HepG2 (cell line): Measurements from ENCODE around the gene MCMBP. TPM values are rescaled to one million over a fixed set of nuclear protein-coding genes. Genes with fewer than 3 reads are reported as not detected.

ENCODE experiments used
- CEBPG ChIP-seq: IDR thresholded peaks from 2 replicates; pipeline ENCODE4 v1.6.1; 2016
- DDIT3 ChIP-seq: sonication (generic); formaldehyde crosslinking; IDR thresholded peaks from 2 replicates; pipeline ENCODE4 v1.4.0; 2020; ENCODE audit warnings: mild to moderate bottlenecking, missing genetic modification reagents
- EED ChIP-seq: sonication (generic); formaldehyde crosslinking; IDR thresholded peaks from 2 replicates; pipeline ENCODE4 v1.5.0; 2020; ENCODE audit warnings: mild to moderate bottlenecking, missing genetic modification reagents
- GTF3A ChIP-seq: sonication (generic); formaldehyde crosslinking; conservative IDR thresholded peaks from 2 replicates; pipeline ENCODE4 v1.4.0; 2020; ENCODE audit warnings: mild to moderate bottlenecking, missing genetic modification reagents
- GZF1 ChIP-seq: sonication (generic); formaldehyde crosslinking; IDR thresholded peaks from 2 replicates; pipeline ENCODE4 v1.5.1; 2020; ENCODE audit warnings: mild to moderate bottlenecking, missing genetic modification reagents
- HBP1 ChIP-seq: IDR thresholded peaks from 2 replicates; pipeline ENCODE4 v1.6.1; 2016; ENCODE audit warnings: low read depth, control low read depth
- HMG20B ChIP-seq: conservative IDR thresholded peaks from 2 replicates; pipeline ENCODE4 v1.6.1; 2016; ENCODE audit warnings: missing genetic modification reagents, missing compliant biosample characterization
- IRF2 ChIP-seq: IDR thresholded peaks from 2 replicates; pipeline ENCODE4 v1.6.1; 2018; ENCODE audit warnings: missing genetic modification reagents, missing compliant biosample characterization
- KDM2A ChIP-seq: sonication (generic); formaldehyde crosslinking; IDR thresholded peaks from 2 replicates; pipeline ENCODE4 v1.4.0; 2020; ENCODE audit warnings: low read depth, missing genetic modification reagents, borderline replicate concordance
- KDM5B ChIP-seq: sonication (generic); formaldehyde crosslinking; IDR thresholded peaks from 2 replicates; pipeline ENCODE4 v1.4.0; 2020; ENCODE audit warnings: missing genetic modification reagents, mild to moderate bottlenecking, borderline replicate concordance
- KLF13 ChIP-seq: sonication (generic); formaldehyde crosslinking; IDR thresholded peaks from 2 replicates; pipeline ENCODE4 v1.4.0; 2020; ENCODE audit warnings: mild to moderate bottlenecking, missing genetic modification reagents
- MAX ChIP-seq: IDR thresholded peaks from 2 replicates; pipeline ENCODE4 v1.6.1; 2012; ENCODE audit warnings: inconsistent platforms
- MAZ ChIP-seq, 2 experiments: sonication (generic) in 1 of 2; formaldehyde crosslinking in 1 of 2; IDR thresholded peaks; 2 replicates each; pipeline versions ENCODE4 v1.5.0 to v1.6.1; 2012 to 2020; ENCODE audit warnings: low read depth in 2 of 2, mild to moderate bottlenecking in 2 of 2, borderline replicate concordance in 1 of 2, improper control_type of control experiment in 1 of 2, low read length in 1 of 2, missing genetic modification reagents in 1 of 2, moderate library complexity in 1 of 2
- SNRNP70 ChIP-seq: fragments of 200-400 bp; formaldehyde crosslinking; IDR thresholded peaks from 2 replicates; pipeline ENCODE4 v1.6.1; 2017; ENCODE audit warnings: mild to moderate bottlenecking, low read depth, low read length, moderate library complexity
- SRF ChIP-seq: IDR thresholded peaks from 2 replicates; pipeline ENCODE4 v1.6.1; 2011; ENCODE audit warnings: mild to moderate bottlenecking, low read depth, low read length, moderate library complexity
- SSRP1 ChIP-seq: IDR thresholded peaks from 2 replicates; pipeline ENCODE4 v1.6.1; 2016; ENCODE audit warnings: control low read depth
- TGIF2 ChIP-seq: IDR thresholded peaks from 2 replicates; pipeline ENCODE4 v1.6.1; 2016; ENCODE audit warnings: control low read depth, missing compliant biosample characterization
- ZFP41 ChIP-seq: sonication (generic); formaldehyde crosslinking; IDR thresholded peaks from 2 replicates; pipeline ENCODE4 v1.4.0; 2020; ENCODE audit warnings: mild to moderate bottlenecking, missing genetic modification reagents, borderline replicate concordance
- ZFX ChIP-seq: sonication (generic); formaldehyde crosslinking; IDR thresholded peaks from 2 replicates; pipeline ENCODE4 v1.4.0; 2020; ENCODE audit warnings: mild to moderate bottlenecking, low read depth, missing genetic modification reagents, moderate library complexity
- ZNF121 ChIP-seq: sonication (generic); formaldehyde crosslinking; IDR thresholded peaks from 2 replicates; pipeline ENCODE4 v1.5.0; 2020; ENCODE audit warnings: mild to moderate bottlenecking, missing genetic modification reagents
- ZNF138 ChIP-seq: sonication (generic); formaldehyde crosslinking; IDR thresholded peaks from 2 replicates; pipeline ENCODE4 v1.5.0; 2020; ENCODE audit warnings: mild to moderate bottlenecking, low read depth, missing genetic modification reagents
- ZNF230 ChIP-seq: sonication (generic); formaldehyde crosslinking; IDR thresholded peaks from 2 replicates; pipeline ENCODE4 v1.4.0; 2020; ENCODE audit warnings: mild to moderate bottlenecking, missing genetic modification reagents
- ZNF276 ChIP-seq: sonication (generic); formaldehyde crosslinking; IDR thresholded peaks from 2 replicates; pipeline ENCODE4 v1.4.0; 2020; ENCODE audit warnings: mild to moderate bottlenecking, low read depth, missing genetic modification reagents
- ZNF484 ChIP-seq: sonication (generic); formaldehyde crosslinking; IDR thresholded peaks from 2 replicates; pipeline ENCODE4 v1.5.1; 2020; ENCODE audit warnings: mild to moderate bottlenecking, low read depth, missing genetic modification reagents, borderline replicate concordance
- ZNF704 ChIP-seq: sonication (generic); formaldehyde crosslinking; IDR thresholded peaks from 2 replicates; pipeline ENCODE4 v1.8.1; 2023; ENCODE audit warnings: mild to moderate bottlenecking, inconsistent platforms, moderate library complexity, missing genetic modification reagents, borderline replicate concordance
- ZNF816 ChIP-seq: sonication (generic); formaldehyde crosslinking; IDR thresholded peaks from 2 replicates; pipeline ENCODE4 v1.8.0; 2022; ENCODE audit warnings: missing genetic modification reagents, mild to moderate bottlenecking, borderline replicate concordance
- polyA plus RNA-seq, 8 experiments: library from polyadenylated mRNA; depleted of rRNA in 3 of 8; stranded (reverse) in 7 of 8; unstranded in 1 of 8; fragments of >200 nt; fragmentation: Illumina TruSeq in 4 of 8; extraction: Trizol in 4 of 8; gene quantifications; 2 replicates each; pipeline versions ENCODE4 v1.2.1 to v1.2.3, GENCODE V29; 2011 to 2016; ENCODE audit warnings: low read depth in 4 of 8, missing spikeins in 1 of 8, mixed read lengths in 1 of 8; ENCODE audit not compliant: insufficient read depth in 1 of 8
- total RNA-seq, 5 experiments: library from RNA; depleted of rRNA; stranded (reverse); fragments of >200 nt; fragmentation: Illumina TruSeq; extraction: Trizol; gene quantifications; 2 replicates each; pipeline ENCODE4 v1.2.3, GENCODE V29; 2016; ENCODE audit warnings: low read depth in 1 of 5

Gene MCMBP
- total and polyA plus RNA-seq, 2 of the 13 experiments (the other 11 are each of a cell fraction or from before 2014, with no cell fraction given): 35.7 to 62.4 TPM

GRCh38 chr10:119871881-119872609, 598 bp downstream of the MCMBP start (continued):
- TF ChIP-seq ZNF230 (CRISPR knock-in tag) (no peak), ZNF484 (CRISPR knock-in tag) (no peak), KDM5B (CRISPR knock-in tag) (0 out of 2 replicates have a peak, but pooled peaks have one; percentile 60), IRF2 (CRISPR knock-in tag) (no peak), HMG20B (no peak), ZNF121 (no peak), SRF (no peak), SSRP1 (no peak), GZF1 (CRISPR knock-in tag) (no peak), CEBPG (CRISPR knock-in tag) (0 out of 2 replicates have a peak, but pooled peaks have one; percentile 22), ZNF138 (CRISPR knock-in tag) (0 out of 2 replicates have a peak, but pooled peaks have one; percentile 26), ZNF276 (no peak), ZNF704 (CRISPR knock-in tag) (0 out of 2 replicates have a peak, but pooled peaks have one; percentile 8), EED (CRISPR knock-in tag) (0 out of 2 replicates have a peak, but pooled peaks have one; percentile 45), MAX (peak; percentile 32; the same call in 1 of the 2 replicates), HBP1 (CRISPR knock-in tag) (no peak), MAZ (IDR thresholded peaks at IDR 0.05; ENCODE audit: borderline replicate concordance, low read depth, low read length) (no peak), MAZ (CRISPR knock-in tag; IDR thresholded peaks at IDR 0.05; ENCODE audit: low read depth) (no peak), KLF13 (CRISPR knock-in tag) (no peak), SNRNP70 (no peak), DDIT3 (CRISPR knock-in tag) (no peak), KDM2A (peak; percentile 62), ZFP41 (CRISPR knock-in tag) (no peak), ZNF816 (CRISPR knock-in tag) (no peak), ZFX (CRISPR knock-in tag) (peak; percentile 73), TGIF2 (CRISPR knock-in tag) (no peak), GTF3A (CRISPR knock-in tag) (no peak)
